Activated CD8-positive, alpha-beta memory T cell treated with anti-CD3 and anti-CD28 coated beads, Interleukin-2, amount 50 U/mL, for 48 hours (primary cell): ENCODE results near the gene JUP.
A peak's percentile ranks its signal among the peaks of the same experiment; 100 is the strongest.

Experiments
- DNase-seq: peaks from one replicate; pipeline ENCODE4 v3.0.0-alpha.2; 2020

The JUP gene

GRCh38 chr17:41750862-41751261, 35.6 kb downstream of the JUP start:
- no peak for DNase-seq

- no peak for DNase-seq
These were observed 38.2 kb downstream of the JUP start for GRCh38 chr17:41748275-41748674.

GRCh38 chr17:41741709-41742108, 44.8 kb downstream of the JUP start:
- DNase-seq = no peak

GRCh38 chr17:41740506-41740905, 46.0 kb downstream of the JUP start:
- no peak for DNase-seq

GRCh38 chr17:41739661-41740352, 46.7 kb downstream of the JUP start:
- no peak for DNase-seq

- no peak for DNase-seq
These were observed 47.8 kb downstream of the JUP start for GRCh38 chr17:41738801-41739112.

GRCh38 chr17:41738077-41738800, 48.3 kb downstream of the JUP start:
- peak; percentile 92 for DNase-seq

- no peak for DNase-seq
These were observed 48.9 kb downstream of the JUP start for GRCh38 chr17:41737680-41738023.

- DNase-seq = no peak
These were observed 49.4 kb downstream of the JUP start for GRCh38 chr17:41736983-41737679.

GRCh38 chr17:41735744-41736143, 50.8 kb downstream of the JUP start:
- no peak for DNase-seq

GRCh38 chr17:41734949-41735313, 51.6 kb downstream of the JUP start:
- DNase-seq = no peak

GRCh38 chr17:41734139-41734948, 52.2 kb downstream of the JUP start, which contains the start of gene HAP1:
Gene HAP1 (minus strand): TSS chr17:41734643. CDS start chr17:41734634, 9 bp downstream.
- DNase-seq = peak; percentile 65

- DNase-seq = no peak
These were observed 53.0 kb downstream of the JUP start for GRCh38 chr17:41733348-41734138.

- no peak for DNase-seq
These were observed 54.7 kb downstream of the JUP start for GRCh38 chr17:41731836-41732235.

- no peak for DNase-seq
These were observed 56.0 kb downstream of the JUP start for GRCh38 chr17:41730479-41730878.

GRCh38 chr17:41728056-41728455, 58.5 kb downstream of the JUP start:
- no peak for DNase-seq

GRCh38 chr17:41725134-41725533, 61.4 kb downstream of the JUP start:
- no peak for DNase-seq

GRCh38 chr17:41724476-41725050, 61.9 kb downstream of the JUP start:
- DNase-seq = no peak

- no peak for DNase-seq
These were observed 62.6 kb downstream of the JUP start for GRCh38 chr17:41723801-41724475.

GRCh38 chr17:41722231-41722630, 64.3 kb downstream of the JUP start:
- DNase-seq = no peak

GRCh38 chr17:41718287-41718645, 68.2 kb downstream of the JUP start:
- DNase-seq = no peak
